ENCODE data around the gene SUFU.

Gene SUFU

GRCh38 chr10:102470579-102471546 lies 32.9 kb upstream of the SUFU start:
- no peak overlapping the region for H3K27ac Mint-ChIP-seq
- H3K9me3 Mint-ChIP-seq (ENCODE audit: low read depth): no peaks in the 10 kb centered on the region
- H3K4me1 Mint-ChIP-seq (ENCODE audit: low read depth): peaks cover 24% of the 10 kb centered on the region
- H3K4me3 Mint-ChIP-seq: no peak overlapping the region
- no peaks in the 10 kb centered on the region for H3K36me3 Mint-ChIP-seq
- H3K27me3 Mint-ChIP-seq: no peaks in the 10 kb centered on the region

- no peaks in the 10 kb centered on the region for H3K9me3 Mint-ChIP-seq (ENCODE audit: low read depth)
- no peaks in the 10 kb centered on the region for H3K27me3 Mint-ChIP-seq
- H3K36me3 Mint-ChIP-seq: no peaks in the 10 kb centered on the region
- peaks cover 33% of the 10 kb centered on the region for H3K4me1 Mint-ChIP-seq (ENCODE audit: low read depth)
- H3K4me3 Mint-ChIP-seq: peak overlapping the region; percentile 30
- peak overlapping the region; percentile 91 for H3K27ac Mint-ChIP-seq
Measured at GRCh38 chr10:102473445-102474331, 30.1 kb upstream of the SUFU start.

DNA sequence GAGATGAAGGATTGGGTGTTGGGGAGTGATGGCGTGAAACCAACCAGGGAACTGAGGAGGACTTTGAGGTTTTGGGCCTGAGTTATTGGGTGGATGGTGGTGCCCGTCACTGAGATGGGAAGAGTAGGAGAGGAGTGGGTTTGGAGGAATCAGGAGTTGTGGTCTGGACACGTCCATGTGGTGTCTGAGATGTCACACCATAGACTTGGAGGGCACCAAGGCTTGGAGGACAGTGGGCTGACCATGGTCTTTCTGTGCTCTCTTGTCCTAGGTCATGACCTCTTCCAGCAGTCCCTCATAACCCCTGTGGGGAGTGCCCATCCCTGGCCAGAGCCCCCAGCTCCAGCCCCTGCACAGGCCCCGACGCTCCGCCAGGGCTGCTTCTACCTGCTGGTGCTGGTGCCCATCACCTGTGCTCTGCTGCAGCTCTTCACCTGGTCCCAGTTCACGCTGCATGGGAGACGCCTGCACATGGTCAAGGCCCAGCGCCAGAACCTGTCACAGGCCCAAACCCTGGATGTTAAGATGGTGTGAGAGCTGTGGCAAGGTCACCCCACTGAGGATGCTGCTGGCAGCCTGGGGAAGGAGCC lies 28.2 kb upstream of the SUFU start:
- no peaks in the 10 kb centered on the region for H3K9me3 Mint-ChIP-seq (ENCODE audit: low read depth)
- H3K27me3 Mint-ChIP-seq: no peaks in the 10 kb centered on the region
- H3K4me1 Mint-ChIP-seq (ENCODE audit: low read depth): peaks cover 39% of the 10 kb centered on the region
- H3K4me3 Mint-ChIP-seq: no peak overlapping the region
- no peaks in the 10 kb centered on the region for H3K36me3 Mint-ChIP-seq
- no peak overlapping the region for H3K27ac Mint-ChIP-seq

- Mint-ChIP-seq H3K9me3 (ENCODE audit: low read depth) (no peaks in the 10 kb centered on the region), H3K36me3 (no peaks in the 10 kb centered on the region), H3K4me3 (no peak overlapping the region)
Measured at GRCh38 chr10:102476466-102477141, 27.2 kb upstream of the SUFU start.

GRCh38 chr10:102479651-102480050 lies 24.1 kb upstream of the SUFU start:
- H3K9me3 Mint-ChIP-seq (ENCODE audit: low read depth): no peaks in the 10 kb centered on the region
- no peak overlapping the region for H3K27ac Mint-ChIP-seq
- no peak overlapping the region for H3K4me3 Mint-ChIP-seq
- H3K27me3 Mint-ChIP-seq: no peaks in the 10 kb centered on the region
- H3K4me1 Mint-ChIP-seq (ENCODE audit: low read depth): peaks cover 19% of the 10 kb centered on the region
- no peaks in the 10 kb centered on the region for H3K36me3 Mint-ChIP-seq

More at GRCh38 chr10:102476466-102477141, 27.2 kb upstream of the SUFU start:
- H3K27me3 Mint-ChIP-seq: no peaks in the 10 kb centered on the region
- H3K4me1 Mint-ChIP-seq (ENCODE audit: low read depth): peaks cover 39% of the 10 kb centered on the region
- H3K27ac Mint-ChIP-seq: peak overlapping the region; percentile 83

- Mint-ChIP-seq H3K27ac (no peak overlapping the region), H3K4me1 (ENCODE audit: low read depth) (peaks cover 15% of the 10 kb centered on the region), H3K9me3 (ENCODE audit: low read depth) (no peaks in the 10 kb centered on the region), H3K27me3 (no peaks in the 10 kb centered on the region), H3K36me3 (no peaks in the 10 kb centered on the region), H3K4me3 (no peak overlapping the region)
Measured at GRCh38 chr10:102480396-102480795, 23.4 kb upstream of the SUFU start.

DNA sequence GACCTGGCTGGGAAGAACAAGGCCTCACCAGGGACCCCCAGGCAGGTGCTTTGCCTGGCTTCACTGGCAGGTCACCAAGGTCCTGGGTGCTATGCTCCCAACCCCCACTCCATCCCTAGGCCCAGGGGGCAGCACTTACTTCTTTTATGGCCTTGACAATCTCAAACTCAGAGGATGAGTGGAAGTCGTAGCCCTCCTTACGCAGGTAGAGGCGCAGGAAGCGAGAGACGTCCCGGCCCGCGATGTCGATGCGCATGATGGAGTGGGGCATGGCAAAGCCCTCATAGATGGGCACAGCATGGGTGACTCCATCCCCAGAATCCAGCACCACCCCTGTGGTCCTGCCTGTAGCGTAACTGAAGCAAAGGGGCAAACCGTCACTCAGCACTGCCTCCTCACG lies 19.8 kb upstream of the SUFU start:
- Mint-ChIP-seq H3K27ac (no peak overlapping the region), H3K36me3 (no peaks in the 10 kb centered on the region), H3K4me3 (no peak overlapping the region), H3K4me1 (ENCODE audit: low read depth) (peaks cover 2% of the 10 kb centered on the region), H3K27me3 (no peaks in the 10 kb centered on the region), H3K9me3 (ENCODE audit: low read depth) (no peaks in the 10 kb centered on the region)

- no peaks in the 10 kb centered on the region for H3K9me3 Mint-ChIP-seq (ENCODE audit: low read depth)
- no peaks in the 10 kb centered on the region for H3K36me3 Mint-ChIP-seq
- H3K4me1 Mint-ChIP-seq (ENCODE audit: low read depth): no peaks in the 10 kb centered on the region
- no peaks in the 10 kb centered on the region for H3K27me3 Mint-ChIP-seq
- no peak overlapping the region for H3K4me3 Mint-ChIP-seq
- no peak overlapping the region for H3K27ac Mint-ChIP-seq
Measured at GRCh38 chr10:102485093-102485784, 18.5 kb upstream of the SUFU start.

- Mint-ChIP-seq H3K36me3 (no peaks in the 10 kb centered on the region), H3K4me3 (no peak overlapping the region), H3K27me3 (no peaks in the 10 kb centered on the region), H3K27ac (no peak overlapping the region), H3K9me3 (ENCODE audit: low read depth) (no peaks in the 10 kb centered on the region), H3K4me1 (ENCODE audit: low read depth) (peaks cover 13% of the 10 kb centered on the region)
Measured at GRCh38 chr10:102491136-102491535, 12.6 kb upstream of the SUFU start.

GRCh38 chr10:102492344-102492939 lies 11.3 kb upstream of the SUFU start:
- Mint-ChIP-seq H3K27ac (no peak overlapping the region), H3K4me3 (no peak overlapping the region), H3K27me3 (no peaks in the 10 kb centered on the region), H3K36me3 (no peaks in the 10 kb centered on the region), H3K9me3 (ENCODE audit: low read depth) (no peaks in the 10 kb centered on the region), H3K4me1 (ENCODE audit: low read depth) (peaks cover 22% of the 10 kb centered on the region)

DNA sequence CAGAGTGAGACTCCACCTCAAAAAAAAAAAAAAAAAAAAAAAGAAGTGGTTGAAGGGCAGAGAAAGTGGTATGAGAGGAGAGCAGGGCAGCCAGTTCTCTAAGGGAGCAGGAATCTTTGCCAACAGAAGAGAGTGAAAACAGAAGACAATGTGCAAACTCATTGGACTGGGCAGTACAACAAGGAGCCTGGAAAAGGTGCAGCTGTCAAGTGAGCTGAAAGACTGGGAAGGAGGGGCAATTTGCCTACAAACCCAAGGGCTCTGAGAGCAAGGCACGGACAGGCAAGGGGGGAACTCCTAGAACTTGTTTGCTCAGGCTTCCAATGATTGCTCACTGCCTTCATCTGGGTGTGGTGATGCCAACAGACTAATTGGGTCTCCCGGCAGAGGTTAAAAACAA lies 10.8 kb upstream of the SUFU start:
- H3K9me3 Mint-ChIP-seq (ENCODE audit: low read depth): no peaks in the 10 kb centered on the region
- H3K36me3 Mint-ChIP-seq: no peaks in the 10 kb centered on the region
- H3K4me3 Mint-ChIP-seq: no peak overlapping the region
- peak overlapping the region; percentile 41 for H3K27ac Mint-ChIP-seq
- H3K4me1 Mint-ChIP-seq (ENCODE audit: low read depth): peaks cover 27% of the 10 kb centered on the region
- no peaks in the 10 kb centered on the region for H3K27me3 Mint-ChIP-seq

DNA sequence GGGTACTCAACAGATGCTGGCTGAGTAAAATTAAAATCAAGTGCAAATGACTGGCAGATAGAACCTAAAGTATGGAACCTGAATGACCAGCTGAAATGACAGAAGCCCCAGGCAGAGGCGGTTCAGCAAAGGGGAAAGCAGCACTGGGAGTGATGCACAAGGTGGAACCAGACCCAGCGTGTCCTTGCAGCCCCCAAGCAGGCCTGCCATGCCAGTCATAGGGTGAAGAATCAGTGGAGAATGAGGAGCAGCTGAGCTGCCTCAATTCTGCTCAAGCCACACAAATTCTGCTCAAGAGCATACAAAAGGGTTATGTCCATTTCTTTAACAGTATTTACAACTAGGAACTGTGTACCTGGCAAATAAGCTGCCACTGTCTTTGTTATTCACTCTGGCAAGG lies 10.0 kb upstream of the SUFU start:
- no peaks in the 10 kb centered on the region for H3K27me3 Mint-ChIP-seq
- H3K9me3 Mint-ChIP-seq (ENCODE audit: low read depth): no peaks in the 10 kb centered on the region
- no peak overlapping the region for H3K4me3 Mint-ChIP-seq
- H3K27ac Mint-ChIP-seq: peak overlapping the region; percentile 41
- peaks cover 32% of the 10 kb centered on the region for H3K4me1 Mint-ChIP-seq (ENCODE audit: low read depth)
- no peaks in the 10 kb centered on the region for H3K36me3 Mint-ChIP-seq

DNA sequence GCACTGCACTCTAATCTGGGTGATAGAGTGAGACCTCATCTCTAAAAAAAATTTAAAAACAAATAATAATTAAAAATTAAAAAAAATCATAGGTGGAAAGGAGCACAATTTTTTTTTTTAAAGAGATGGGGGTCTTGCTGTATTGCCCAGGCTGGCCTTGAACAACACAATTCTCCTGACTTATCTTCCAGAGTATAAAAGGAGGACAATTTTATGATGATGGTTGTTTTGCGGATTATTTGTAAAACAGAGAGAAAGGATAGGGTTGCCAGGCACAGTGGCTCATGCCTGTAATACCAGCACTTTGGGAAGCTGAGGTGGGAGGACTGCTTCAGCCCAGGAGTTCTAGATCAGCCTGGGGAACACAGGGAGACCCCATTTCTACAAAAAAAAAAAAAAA lies 6.2 kb upstream of the SUFU start:
- Mint-ChIP-seq H3K9me3 (ENCODE audit: low read depth) (no peaks in the 10 kb centered on the region), H3K27ac (no peak overlapping the region), H3K4me3 (no peak overlapping the region), H3K4me1 (ENCODE audit: low read depth) (peaks cover 40% of the 10 kb centered on the region), H3K36me3 (peaks cover 3% of the 10 kb centered on the region), H3K27me3 (no peaks in the 10 kb centered on the region)

- H3K4me3 Mint-ChIP-seq: peak overlapping the region; percentile 38
- no peaks in the 10 kb centered on the region for H3K27me3 Mint-ChIP-seq
- H3K9me3 Mint-ChIP-seq (ENCODE audit: low read depth): no peaks in the 10 kb centered on the region
- no peak overlapping the region for H3K27ac Mint-ChIP-seq
- peaks cover 3% of the 10 kb centered on the region for H3K36me3 Mint-ChIP-seq
- H3K4me1 Mint-ChIP-seq (ENCODE audit: low read depth): peaks cover 31% of the 10 kb centered on the region
Measured at GRCh38 chr10:102499356-102499755, 4.4 kb upstream of the SUFU start.
